HG02973 (cell line): ENCODE results near the gene IAH1.

Experiments
- ATAC-seq: cut with Tn5 transposase; IDR thresholded peaks from one replicate; pipeline ENCODE4 v1.9.1; 2021; ENCODE audit warnings: moderate library complexity; ENCODE audit not compliant: unreplicated experiment

Gene IAH1

DNA sequence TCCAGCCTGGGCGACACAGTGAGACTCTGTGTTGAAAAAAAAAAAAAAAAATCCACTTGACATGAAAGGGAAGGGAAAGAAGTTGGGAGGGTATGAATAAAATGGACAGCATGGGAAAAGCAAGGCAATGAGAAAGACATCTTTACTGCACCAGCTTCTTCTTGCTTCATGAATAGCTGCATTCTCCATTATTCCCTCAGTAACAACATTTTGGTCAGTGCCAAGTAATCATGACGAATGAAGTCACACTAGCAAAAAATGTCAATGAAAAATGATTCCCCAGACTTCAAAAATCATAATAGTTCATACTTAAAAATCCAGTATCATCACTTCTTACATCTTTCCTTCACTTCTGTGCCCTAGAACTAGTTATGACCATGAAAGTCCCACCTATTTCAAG is 50.9 kb downstream of the IAH1 start:
- ATAC-seq: no peak

DNA sequence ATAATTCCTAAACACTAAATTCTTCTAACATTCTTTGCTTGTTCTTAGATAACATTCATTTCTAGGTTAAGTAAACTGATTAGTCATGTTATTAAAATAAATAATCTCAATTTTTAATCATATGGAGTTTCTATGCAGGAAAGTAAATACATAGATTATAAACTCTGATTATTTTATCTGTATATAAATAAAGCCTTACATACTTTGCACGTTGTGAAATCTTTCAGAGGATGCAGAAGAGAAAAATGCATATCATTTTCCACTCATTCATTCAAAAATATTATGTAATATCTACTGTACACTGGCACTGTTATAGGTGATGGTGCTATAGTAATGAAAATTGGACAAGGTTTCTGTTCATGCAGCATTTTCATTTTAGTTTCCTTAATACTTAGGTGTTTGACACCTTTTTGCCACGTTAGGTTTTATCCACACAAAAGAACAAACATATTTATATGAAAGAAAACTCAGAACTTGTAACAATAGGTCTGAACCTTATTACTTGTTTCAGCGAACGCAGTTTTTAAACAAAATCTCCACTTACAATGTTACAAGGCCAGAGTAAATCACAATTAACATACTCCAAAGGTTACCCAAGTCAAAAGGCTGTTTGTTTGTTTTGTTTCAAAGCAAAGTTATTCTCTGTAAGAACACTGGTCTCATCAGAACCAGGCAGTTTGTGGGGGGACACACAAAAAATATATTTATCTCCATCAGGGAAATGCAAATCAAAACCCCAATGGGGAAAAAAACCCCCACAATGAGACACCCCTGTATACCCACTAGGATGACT is 53.8 kb downstream of the IAH1 start:
- ATAC-seq: no peak

GRCh38 chr2:9532421-9532820 is 58.1 kb downstream of the IAH1 start:
- ATAC-seq: no peak

- no peak for ATAC-seq
Observed at GRCh38 chr2:9533663-9534062, 59.3 kb downstream of the IAH1 start.

- ATAC-seq: no peak
Observed at GRCh38 chr2:9535177-9535576, 60.8 kb downstream of the IAH1 start.

- no peak for ATAC-seq
Observed at GRCh38 chr2:9536504-9536903, 62.2 kb downstream of the IAH1 start.

- no peak for ATAC-seq
Observed at GRCh38 chr2:9538000-9538507, 63.7 kb downstream of the IAH1 start.
